ENCODE data around the gene CLSTN3.

GRCh38 chr12:7100239-7100638 lies 29.9 kb upstream of the CLSTN3 start:
- TF ChIP-seq POLR2AphosphoS5 (IDR thresholded peaks at IDR 0.05) (no peak), CTCF (IDR thresholded peaks at IDR 0.05) (no peak)
